Neutrophil (primary cell): ENCODE data around the gene MYL12A.
A peak's percentile ranks its signal among the peaks of the same experiment; 100 is the strongest.

Source experiments
- H3K27ac ChIP-seq: fragments of 200-600 bp; sonication (generic); 2 replicates; pipeline ENCODE4 v1.5.1; 2016; ENCODE audit warnings: mild to moderate bottlenecking, moderate library complexity
- H3K27me3 ChIP-seq: fragments of 200-600 bp; sonication (generic); 2 replicates; pipeline ENCODE4 v1.6.0; 2016; ENCODE audit warnings: mild to moderate bottlenecking
- H3K36me3 ChIP-seq: fragments of 200-600 bp; sonication (generic); 2 replicates; pipeline ENCODE4 v1.5.1; 2017
- H3K4me1 ChIP-seq, 2 experiments: fragments of 200-600 bp in 1 of 2; sonication (generic) in 1 of 2; 1 replicate in 1 of 2; 2 replicates in 1 of 2; pipeline versions ENCODE4 v1.5.1 to v1.6.1; 2013 to 2016; ENCODE audit warnings: low read depth in 1 of 2, low read length in 1 of 2, mild to moderate bottlenecking in 1 of 2, moderate library complexity in 1 of 2; ENCODE audit not compliant: control insufficient read depth in 1 of 2, insufficient read depth in 1 of 2
- H3K4me3 ChIP-seq, 2 experiments: fragments of 200-600 bp in 1 of 2; sonication (generic) in 1 of 2; 1 replicate in 1 of 2; 2 replicates in 1 of 2; pipeline ENCODE4 v1.5.1; 2013 to 2016; ENCODE audit warnings: low read depth in 1 of 2, low read length in 1 of 2, mild to moderate bottlenecking in 1 of 2, moderate library complexity in 1 of 2
- H3K9me3 ChIP-seq: fragments of 200-600 bp; sonication (generic); 2 replicates; pipeline ENCODE4 v1.5.1; 2016
- TF ChIP-seq, protein P1 (sequence below): fragments of 200-600 bp; sonication (generic); IDR thresholded peaks from 2 replicates; pipeline ENCODE4 v1.5.1; 2016; ENCODE audit warnings: antibody characterized with exemption

Gene MYL12A

DNA sequence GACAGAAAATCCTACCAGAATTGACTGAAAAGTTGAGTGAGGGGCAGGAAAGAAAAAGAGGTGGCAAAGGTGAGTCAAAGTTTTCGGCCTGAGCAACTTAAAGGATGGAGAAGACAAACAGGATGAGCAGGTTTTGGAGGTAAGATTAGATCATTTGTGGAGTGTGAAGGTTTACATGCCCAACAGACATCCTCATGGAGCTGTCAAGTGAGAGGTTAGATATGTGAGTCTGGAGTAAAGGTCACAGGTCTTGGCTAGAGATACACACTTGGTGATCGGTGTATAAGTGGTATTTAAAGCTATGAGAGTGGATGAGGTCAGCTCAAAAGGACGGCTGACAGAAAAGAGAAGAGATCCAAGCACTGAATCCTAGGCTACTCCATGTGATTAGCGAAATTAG, 11.1 kb upstream of the MYL12A start:
- TF ChIP-seq, protein P1, sequence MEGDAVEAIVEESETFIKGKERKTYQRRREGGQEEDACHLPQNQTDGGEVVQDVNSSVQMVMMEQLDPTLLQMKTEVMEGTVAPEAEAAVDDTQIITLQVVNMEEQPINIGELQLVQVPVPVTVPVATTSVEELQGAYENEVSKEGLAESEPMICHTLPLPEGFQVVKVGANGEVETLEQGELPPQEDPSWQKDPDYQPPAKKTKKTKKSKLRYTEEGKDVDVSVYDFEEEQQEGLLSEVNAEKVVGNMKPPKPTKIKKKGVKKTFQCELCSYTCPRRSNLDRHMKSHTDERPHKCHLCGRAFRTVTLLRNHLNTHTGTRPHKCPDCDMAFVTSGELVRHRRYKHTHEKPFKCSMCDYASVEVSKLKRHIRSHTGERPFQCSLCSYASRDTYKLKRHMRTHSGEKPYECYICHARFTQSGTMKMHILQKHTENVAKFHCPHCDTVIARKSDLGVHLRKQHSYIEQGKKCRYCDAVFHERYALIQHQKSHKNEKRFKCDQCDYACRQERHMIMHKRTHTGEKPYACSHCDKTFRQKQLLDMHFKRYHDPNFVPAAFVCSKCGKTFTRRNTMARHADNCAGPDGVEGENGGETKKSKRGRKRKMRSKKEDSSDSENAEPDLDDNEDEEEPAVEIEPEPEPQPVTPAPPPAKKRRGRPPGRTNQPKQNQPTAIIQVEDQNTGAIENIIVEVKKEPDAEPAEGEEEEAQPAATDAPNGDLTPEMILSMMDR = no peak
- Histone ChIP-seq H3K27me3 (no peaks in the 10 kb centered on the region), H3K4me3 (no peak overlapping the region), H3K36me3 (no peaks in the 10 kb centered on the region), H3K9me3 (no peaks in the 10 kb centered on the region), H3K27ac (peak overlapping the region; percentile 36), H3K4me1 (peaks cover 8 to 20% of the 10 kb centered on the region in 2 experiments)

DNA sequence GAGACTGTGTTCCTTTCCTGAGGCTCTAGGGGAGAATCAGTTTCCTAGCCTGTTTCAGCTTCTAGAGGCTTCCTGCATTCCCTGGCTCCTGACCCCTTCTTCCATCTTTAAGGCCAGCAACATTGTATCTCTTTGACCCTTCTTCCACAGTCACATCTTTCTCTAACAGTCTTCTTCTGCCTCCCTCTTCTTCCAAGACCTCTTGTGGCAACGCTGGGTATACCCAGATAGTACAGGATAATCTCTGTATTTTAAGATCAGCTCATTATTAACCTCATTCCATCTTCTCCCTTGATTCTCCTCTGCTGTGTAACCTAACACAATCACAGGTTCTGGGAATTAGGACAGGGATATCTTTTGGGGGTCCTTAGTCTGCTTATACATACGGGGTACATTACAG, 8.9 kb upstream of the MYL12A start:
- TF ChIP-seq, protein P1 = no peak
- H3K36me3 ChIP-seq = no peaks in the 10 kb centered on the region
- no peak overlapping the region for H3K27ac ChIP-seq
- no peaks in the 10 kb centered on the region for H3K9me3 ChIP-seq
- no peaks in the 10 kb centered on the region for H3K27me3 ChIP-seq
- H3K4me1 ChIP-seq = peaks cover 0 to 10% of the 10 kb centered on the region in 2 experiments
- no peak overlapping the region for H3K4me3 ChIP-seq

DNA sequence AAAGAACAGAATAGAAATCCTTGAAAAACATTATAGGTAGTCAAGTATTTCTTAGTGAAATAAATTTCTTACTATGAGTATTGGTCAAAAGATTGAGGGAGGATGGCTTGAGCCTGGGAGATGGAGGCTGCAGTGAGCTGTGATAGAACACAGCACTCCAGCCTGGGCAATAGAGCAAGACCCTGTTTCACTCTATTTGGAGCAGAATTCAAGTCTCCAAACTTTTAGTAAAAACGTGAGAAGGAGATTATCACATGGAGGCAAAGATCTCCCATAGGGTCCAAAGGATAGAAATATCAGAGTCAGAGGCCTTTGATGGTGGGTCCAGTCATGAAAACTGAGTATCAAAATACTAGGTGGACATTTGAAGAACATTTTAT, 2.4 kb upstream of the MYL12A start:
- peaks cover 8% of the 10 kb centered on the region for H3K36me3 ChIP-seq
- no peaks in the 10 kb centered on the region for H3K9me3 ChIP-seq
- H3K27ac ChIP-seq = peak overlapping the region; percentile 97
- H3K4me3 ChIP-seq = peak overlapping the region in 1 of 2 experiments; percentile 98
- peaks cover 44 to 50% of the 10 kb centered on the region in 2 experiments for H3K4me1 ChIP-seq
- TF ChIP-seq, protein P1 = no peak
- no peaks in the 10 kb centered on the region for H3K27me3 ChIP-seq

DNA sequence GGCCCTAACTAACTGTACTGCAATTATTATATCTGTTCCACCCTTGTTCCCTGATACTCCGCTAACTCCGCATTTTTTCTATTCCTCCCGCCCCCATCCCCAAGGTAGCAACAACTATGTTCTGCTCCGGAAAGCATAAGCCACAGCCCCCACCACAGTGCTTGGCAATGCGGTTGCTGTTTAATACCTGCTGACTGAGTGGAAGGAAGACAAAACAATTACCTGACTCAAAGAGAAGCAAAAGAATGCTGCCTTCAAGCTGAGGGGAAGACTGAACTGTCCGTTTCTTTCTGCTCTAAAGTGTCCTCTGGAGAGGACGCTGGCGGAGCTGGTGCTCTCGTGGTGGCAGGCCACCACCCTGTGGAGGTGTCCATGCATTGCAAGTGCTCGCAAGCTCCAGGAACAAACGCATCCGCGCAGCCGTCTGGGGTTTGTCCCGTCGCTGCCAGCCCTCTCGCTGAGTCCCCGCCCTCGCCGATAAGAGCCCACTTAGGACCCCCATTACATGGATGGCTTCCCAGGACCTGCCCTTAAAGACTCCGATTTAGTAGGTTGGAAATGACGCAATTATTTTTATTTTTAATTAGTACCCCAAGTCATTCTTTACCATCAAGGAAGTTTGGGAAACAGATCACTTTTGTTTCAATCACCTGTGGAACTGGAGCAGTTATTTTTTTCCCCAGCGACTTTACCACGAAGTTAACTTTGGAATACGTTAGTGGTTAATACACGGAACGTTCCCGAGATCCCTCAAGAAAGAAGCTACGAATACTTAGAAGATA, 1.6 kb upstream of the MYL12A start:
- Histone ChIP-seq H3K4me3 (peak overlapping the region; percentile 96 to 98), H3K27me3 (no peaks in the 10 kb centered on the region), H3K9me3 (no peaks in the 10 kb centered on the region), H3K27ac (peak overlapping the region; percentile 97), H3K36me3 (peaks cover 12% of the 10 kb centered on the region), H3K4me1 (peaks cover 52 to 57% of the 10 kb centered on the region in 2 experiments)
- TF ChIP-seq, protein P1 = peak; percentile 97

DNA sequence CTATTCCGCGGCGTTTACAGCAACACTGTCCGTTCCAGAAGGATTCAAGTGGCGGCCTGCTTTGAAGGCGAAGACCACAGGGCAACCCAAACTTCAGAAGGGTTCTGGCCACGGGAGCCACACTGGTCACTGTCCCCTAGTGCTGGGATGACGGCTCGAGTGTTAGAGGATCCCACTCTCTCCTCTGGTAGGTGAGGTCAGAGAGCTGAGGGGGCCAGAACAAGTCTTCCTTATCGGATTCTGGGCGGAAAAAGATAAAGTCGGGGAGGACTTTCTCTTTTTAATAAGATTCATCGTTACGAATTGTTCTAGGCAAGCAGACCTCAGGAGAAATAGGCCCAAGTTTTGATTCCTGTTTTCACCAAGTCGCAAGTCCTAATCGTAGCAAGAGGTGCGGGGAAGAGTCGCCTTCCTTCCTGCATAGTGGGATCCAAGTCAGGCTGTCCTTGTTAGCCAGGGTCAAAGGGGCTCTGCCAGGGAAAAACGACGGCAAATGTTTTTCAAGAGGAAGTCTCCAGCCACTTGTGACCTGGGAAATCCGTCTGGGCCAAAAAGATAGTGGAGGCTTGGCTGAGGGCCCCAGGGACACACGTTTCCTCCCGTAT, 864 bp upstream of the MYL12A start:
- TF ChIP-seq, protein P1 = no peak
- Histone ChIP-seq H3K4me1 (peaks cover 59 to 64% of the 10 kb centered on the region in 2 experiments), H3K9me3 (no peaks in the 10 kb centered on the region), H3K4me3 (peak overlapping the region; percentile 96 to 98), H3K36me3 (peaks cover 12% of the 10 kb centered on the region), H3K27me3 (no peaks in the 10 kb centered on the region), H3K27ac (peak overlapping the region; percentile 97)
